B cell (primary cell): ENCODE measurements around the gene ATXN3L.

Source experiments
- CTCF ChIP-seq: fragments of 200-600 bp; IDR thresholded peaks from one replicate; pipeline ENCODE4 v1.8.0; 2022; ENCODE audit warnings: antibody characterized with exemption, mild to moderate bottlenecking
- EZH2 ChIP-seq: IDR thresholded peaks from 2 replicates; pipeline ENCODE4 v1.6.1; 2012; ENCODE audit warnings: borderline replicate concordance, low read depth, mild to moderate bottlenecking, moderate library complexity, low read length; ENCODE audit not compliant: insufficient read depth, poor library complexity, severe bottlenecking

GRCh38 chrX:13271511-13271910 lies 48.3 kb downstream of the ATXN3L start:
- TF ChIP-seq CTCF (no peak), EZH2 (no peak)
